Neural cell (in vitro differentiated cells): ENCODE results near the gene RHOT2. TPM values are rescaled to one million over a fixed set of nuclear protein-coding genes. Genes with fewer than 3 reads are reported as not detected.

Experiments
- H2AFZ ChIP-seq: fragments of 200-600, 300-800 bp; sonication (generic), shearing (Covaris generic); 2 replicates; pipeline ENCODE4 v1.6.0; 2014; ENCODE audit warnings: low read depth, mild to moderate bottlenecking, antibody characterized with exemption, low read length, moderate library complexity
- H3F3A ChIP-seq: fragments of 200-600 bp; shearing (Covaris generic); 2 replicates; pipeline ENCODE4 v1.6.1; 2016; ENCODE audit warnings: mild to moderate bottlenecking, moderate library complexity, mixed read lengths, antibody characterized with exemption, low read length; ENCODE audit not compliant: insufficient read depth, poor library complexity, severe bottlenecking
- H3K27ac ChIP-seq: fragments of 200-600, 300-800 bp; sonication (generic), shearing (Covaris generic); 2 replicates; pipeline ENCODE4 v1.5.1; 2014; ENCODE audit warnings: mild to moderate bottlenecking, low read length, moderate library complexity
- H3K27me3 ChIP-seq: fragments of 300-800, 200-600 bp; sonication (generic), shearing (Covaris generic); 2 replicates; pipeline ENCODE4 v1.6.0; 2014; ENCODE audit warnings: mild to moderate bottlenecking, low read depth, low read length, moderate library complexity; ENCODE audit not compliant: insufficient read depth
- H3K36me3 ChIP-seq: fragments of 300-800, 200-600 bp; sonication (generic), shearing (Covaris generic); 2 replicates; pipeline ENCODE4 v1.5.1; 2014; ENCODE audit warnings: mild to moderate bottlenecking, antibody characterized with exemption, low read length, moderate library complexity; ENCODE audit not compliant: insufficient read depth
- H3K4me2 ChIP-seq: fragments of 300-800, 200-600 bp; sonication (generic), shearing (Covaris generic); 2 replicates; pipeline ENCODE4 v1.6.0; 2014; ENCODE audit warnings: mild to moderate bottlenecking, low read length
- H3K4me3 ChIP-seq: fragments of 300-800, 200-600 bp; sonication (generic), shearing (Covaris generic); 2 replicates; pipeline ENCODE4 v1.5.1; 2014; ENCODE audit warnings: mild to moderate bottlenecking, low read length, moderate library complexity
- H3K79me2 ChIP-seq: fragments of 200-600 bp; shearing (Covaris generic); replicated peaks from 2 replicates; pipeline ENCODE4 v1.6.0; 2014; ENCODE audit warnings: mild to moderate bottlenecking, low read length, moderate library complexity; ENCODE audit not compliant: insufficient read depth
- H3K9ac ChIP-seq: fragments of 300-800, 200-600 bp; sonication (generic), shearing (Covaris generic); 2 replicates; pipeline ENCODE4 v1.6.1; 2016; ENCODE audit warnings: mild to moderate bottlenecking, low read length, mixed read lengths
- H3K9me2 ChIP-seq: fragments of 200-600 bp; shearing (Covaris generic); 2 replicates; pipeline ENCODE4 v1.6.1; 2016; ENCODE audit warnings: mild to moderate bottlenecking, low read length, mixed read lengths; ENCODE audit not compliant: insufficient read depth
- H3K9me3 ChIP-seq: fragments of 200-600, 300-800 bp; sonication (generic), shearing (Covaris generic); 2 replicates; pipeline ENCODE4 v1.6.1; 2016; ENCODE audit warnings: mild to moderate bottlenecking, mixed run types, low read length, moderate library complexity, mixed read lengths
- H4K20me1 ChIP-seq: fragments of 200-600 bp; shearing (Covaris generic); 2 replicates; pipeline ENCODE4 v1.6.1; 2016; ENCODE audit warnings: mild to moderate bottlenecking, mixed run types; ENCODE audit not compliant: insufficient read depth
- EP300 ChIP-seq: fragments of 450-650 bp; conservative IDR thresholded peaks from 2 replicates; pipeline ENCODE4 v1.6.1; 2014; ENCODE audit warnings: antibody characterized with exemption, mild to moderate bottlenecking, moderate library complexity; ENCODE audit not compliant: poor library complexity, severe bottlenecking
- EZH2 ChIP-seq: fragments of 200-600, 300-800 bp; shearing (Covaris generic), sonication (generic); IDR thresholded peaks from 2 replicates; pipeline ENCODE4 v1.6.1; 2014; ENCODE audit warnings: antibody characterized with exemption, low read length, borderline replicate concordance, mild to moderate bottlenecking; ENCODE audit not compliant: insufficient read depth, poor library complexity, severe bottlenecking
- MXI1 ChIP-seq: fragments of 450-650 bp; conservative IDR thresholded peaks from 2 replicates; pipeline ENCODE4 v1.6.1; 2014; ENCODE audit warnings: antibody characterized with exemption, mild to moderate bottlenecking; ENCODE audit not compliant: poor library complexity, severe bottlenecking
- POLR2AphosphoS5 ChIP-seq: IDR thresholded peaks from 2 replicates; pipeline ENCODE4 v1.6.1; 2012
- RAD21 ChIP-seq: fragments of 450-650 bp; conservative IDR thresholded peaks from 2 replicates; pipeline ENCODE4 v1.6.1; 2014; ENCODE audit warnings: antibody characterized with exemption, mild to moderate bottlenecking, moderate library complexity
- REST ChIP-seq: IDR thresholded peaks from 2 replicates; pipeline ENCODE4 v1.6.1; 2012; ENCODE audit warnings: borderline replicate concordance
- SMC3 ChIP-seq: fragments of 450-650 bp; conservative IDR thresholded peaks from 2 replicates; pipeline ENCODE4 v1.6.1; 2014; ENCODE audit warnings: antibody characterized with exemption, mild to moderate bottlenecking, moderate library complexity; ENCODE audit not compliant: poor library complexity
- TAF1 ChIP-seq: IDR thresholded peaks from 2 replicates; pipeline ENCODE4 v1.6.1; 2012; ENCODE audit warnings: low read depth
- polyA plus RNA-seq: library from polyadenylated mRNA; depleted of rRNA; stranded (reverse); fragments of >200 nt; gene quantifications from 2 replicates; pipeline ENCODE4 v1.2.3, GENCODE V29; 2014
- TF ChIP-seq, protein P1 (sequence below): fragments of 450-650 bp; IDR thresholded peaks from 2 replicates; pipeline ENCODE4 v1.5.1; 2014; ENCODE audit warnings: antibody characterized with exemption, mild to moderate bottlenecking, moderate library complexity; ENCODE audit not compliant: poor library complexity, severe bottlenecking

RHOT2 gene
- polyA plus RNA-seq, 1 donor from 2014 or later = 132 TPM

GRCh38 chr16:662597-662996 lies 5.3 kb upstream of the RHOT2 start:
- no peak overlapping the region for H3K4me2 ChIP-seq
- TF ChIP-seq EP300 = no peak
- TF ChIP-seq, protein P1, sequence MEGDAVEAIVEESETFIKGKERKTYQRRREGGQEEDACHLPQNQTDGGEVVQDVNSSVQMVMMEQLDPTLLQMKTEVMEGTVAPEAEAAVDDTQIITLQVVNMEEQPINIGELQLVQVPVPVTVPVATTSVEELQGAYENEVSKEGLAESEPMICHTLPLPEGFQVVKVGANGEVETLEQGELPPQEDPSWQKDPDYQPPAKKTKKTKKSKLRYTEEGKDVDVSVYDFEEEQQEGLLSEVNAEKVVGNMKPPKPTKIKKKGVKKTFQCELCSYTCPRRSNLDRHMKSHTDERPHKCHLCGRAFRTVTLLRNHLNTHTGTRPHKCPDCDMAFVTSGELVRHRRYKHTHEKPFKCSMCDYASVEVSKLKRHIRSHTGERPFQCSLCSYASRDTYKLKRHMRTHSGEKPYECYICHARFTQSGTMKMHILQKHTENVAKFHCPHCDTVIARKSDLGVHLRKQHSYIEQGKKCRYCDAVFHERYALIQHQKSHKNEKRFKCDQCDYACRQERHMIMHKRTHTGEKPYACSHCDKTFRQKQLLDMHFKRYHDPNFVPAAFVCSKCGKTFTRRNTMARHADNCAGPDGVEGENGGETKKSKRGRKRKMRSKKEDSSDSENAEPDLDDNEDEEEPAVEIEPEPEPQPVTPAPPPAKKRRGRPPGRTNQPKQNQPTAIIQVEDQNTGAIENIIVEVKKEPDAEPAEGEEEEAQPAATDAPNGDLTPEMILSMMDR = no peak
- no peak for TF ChIP-seq MXI1
- no peak for TF ChIP-seq REST
- TF ChIP-seq TAF1 = no peak
- TF ChIP-seq EZH2 = no peak
- no peak for TF ChIP-seq RAD21
- TF ChIP-seq SMC3 = no peak
- TF ChIP-seq POLR2AphosphoS5 = no peak
- no peaks in the 10 kb centered on the region for H4K20me1 ChIP-seq
- H2AFZ ChIP-seq = no peak overlapping the region
- no peaks in the 10 kb centered on the region for H3K27me3 ChIP-seq
- H3K9me2 ChIP-seq = no peaks in the 10 kb centered on the region
- no peaks in the 10 kb centered on the region for H3K36me3 ChIP-seq
- no peak overlapping the region for H3K4me3 ChIP-seq
- H3K9ac ChIP-seq = no peak overlapping the region
- H3F3A ChIP-seq = no peaks in the 10 kb centered on the region
- no peak overlapping the region for H3K27ac ChIP-seq
- H3K79me2 ChIP-seq = no peaks in the 10 kb centered on the region
- H3K9me3 ChIP-seq = no peaks in the 10 kb centered on the region

DNA sequence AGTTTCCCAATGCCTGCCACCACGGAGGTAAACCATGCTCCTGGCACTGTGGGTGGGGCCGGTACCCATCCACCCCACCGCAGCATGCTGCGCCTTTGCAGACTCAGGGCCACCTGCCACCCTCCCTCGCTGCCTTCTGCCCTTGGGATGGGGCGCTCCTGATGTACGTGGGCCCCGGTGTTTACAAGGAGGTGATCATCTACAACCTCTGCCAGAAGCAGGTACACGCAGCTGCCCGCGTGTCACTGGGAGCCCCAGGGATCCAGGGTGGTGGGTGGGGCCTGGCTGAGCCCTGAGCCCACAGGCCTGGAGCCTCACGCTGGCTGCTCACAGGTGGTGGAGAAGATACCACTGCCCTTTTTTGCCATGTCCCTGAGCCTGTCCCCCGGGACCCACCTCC lies 1.4 kb upstream of the RHOT2 start:
- H3F3A ChIP-seq = no peaks in the 10 kb centered on the region
- no peaks in the 10 kb centered on the region for H3K27me3 ChIP-seq
- H3K9me3 ChIP-seq = no peaks in the 10 kb centered on the region
- no peak overlapping the region for H3K27ac ChIP-seq
- no peaks in the 10 kb centered on the region for H3K9me2 ChIP-seq
- H3K9ac ChIP-seq = no peak overlapping the region
- no peak overlapping the region for H2AFZ ChIP-seq
- TF ChIP-seq REST = no peak
- no peak for TF ChIP-seq POLR2AphosphoS5
- TF ChIP-seq, protein P1 = no peak
- TF ChIP-seq EP300 = no peak
- no peak for TF ChIP-seq RAD21
- no peak for TF ChIP-seq SMC3
- TF ChIP-seq EZH2 = no peak
- no peak for TF ChIP-seq TAF1
- TF ChIP-seq MXI1 = no peak
- H3K36me3 ChIP-seq = no peaks in the 10 kb centered on the region
- H3K4me3 ChIP-seq = no peak overlapping the region
- H4K20me1 ChIP-seq = no peaks in the 10 kb centered on the region
- H3K79me2 ChIP-seq = peaks cover 9% of the 10 kb centered on the region
- H3K4me2 ChIP-seq = no peak overlapping the region
